ENCODE results near the gene BARX2.

- no peak for TF ChIP-seq CTCF (conservative IDR thresholded peaks at IDR 0.05)
- TF ChIP-seq EZH2 (IDR thresholded peaks at IDR 0.05; ENCODE audit: low read depth), result no peak
Measured at GRCh38 chr11:129383060-129383459, 7.4 kb downstream of the BARX2 start.

Measured in PC-9 (cell line).